Stomach (tissue), 4 donors: Measurements from ENCODE around the gene SH3GL2.

Experiments
- EP300 ChIP-seq: sonication (generic); formaldehyde crosslinking; IDR thresholded peaks from one replicate; pipeline ENCODE4 v1.6.1; 2017; ENCODE audit warnings: antibody characterized with exemption
- POLR2A ChIP-seq, 4 donors: fragments of 450-650 bp; IDR thresholded peaks; one replicate each; pipeline ENCODE4 v1.6.1; 2016; ENCODE audit warnings: antibody characterized with exemption in 4 of 4, control low read depth in 2 of 4, mild to moderate bottlenecking in 1 of 4, moderate library complexity in 1 of 4
- TF ChIP-seq, protein P1 (sequence below), 7 experiments: fragments of 450-650 bp in 4 of 7; fragments of 200-600 bp in 3 of 7; sonication (generic) in 3 of 7; IDR thresholded peaks; one replicate each; pipeline ENCODE4 v1.5.1; 2016 to 2019; ENCODE audit warnings: antibody characterized with exemption in 7 of 7, control low read depth in 2 of 7, mild to moderate bottlenecking in 1 of 7

DNA sequence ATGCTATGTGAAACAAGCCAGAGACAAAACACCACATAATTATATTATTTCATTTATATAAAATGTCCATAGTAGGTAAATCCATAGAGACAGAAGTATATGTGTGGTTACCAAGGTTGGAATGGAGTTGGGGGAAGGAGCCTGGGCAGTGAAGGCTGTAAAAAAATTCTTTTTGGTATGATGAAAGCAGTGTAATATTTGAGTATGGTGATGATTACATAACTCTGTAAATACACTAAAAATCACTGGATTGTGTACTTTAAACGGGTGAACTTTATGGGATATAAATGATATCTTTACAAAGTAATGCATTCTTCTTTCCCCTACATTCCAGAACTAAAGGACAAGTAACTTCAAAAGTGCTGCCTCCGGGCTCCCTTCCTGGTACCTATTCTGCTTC lies 155.8 kb downstream of the SH3GL2 start:
- TF ChIP-seq EP300: no peak
- TF ChIP-seq, protein P1, sequence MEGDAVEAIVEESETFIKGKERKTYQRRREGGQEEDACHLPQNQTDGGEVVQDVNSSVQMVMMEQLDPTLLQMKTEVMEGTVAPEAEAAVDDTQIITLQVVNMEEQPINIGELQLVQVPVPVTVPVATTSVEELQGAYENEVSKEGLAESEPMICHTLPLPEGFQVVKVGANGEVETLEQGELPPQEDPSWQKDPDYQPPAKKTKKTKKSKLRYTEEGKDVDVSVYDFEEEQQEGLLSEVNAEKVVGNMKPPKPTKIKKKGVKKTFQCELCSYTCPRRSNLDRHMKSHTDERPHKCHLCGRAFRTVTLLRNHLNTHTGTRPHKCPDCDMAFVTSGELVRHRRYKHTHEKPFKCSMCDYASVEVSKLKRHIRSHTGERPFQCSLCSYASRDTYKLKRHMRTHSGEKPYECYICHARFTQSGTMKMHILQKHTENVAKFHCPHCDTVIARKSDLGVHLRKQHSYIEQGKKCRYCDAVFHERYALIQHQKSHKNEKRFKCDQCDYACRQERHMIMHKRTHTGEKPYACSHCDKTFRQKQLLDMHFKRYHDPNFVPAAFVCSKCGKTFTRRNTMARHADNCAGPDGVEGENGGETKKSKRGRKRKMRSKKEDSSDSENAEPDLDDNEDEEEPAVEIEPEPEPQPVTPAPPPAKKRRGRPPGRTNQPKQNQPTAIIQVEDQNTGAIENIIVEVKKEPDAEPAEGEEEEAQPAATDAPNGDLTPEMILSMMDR (IDR thresholded peaks at IDR 0.05): no peak
- TF ChIP-seq POLR2A (IDR thresholded peaks at IDR 0.05): no peak
